ENCODE results near the gene CHD5.

CHD5 gene

GRCh38 chr1:6172549-6172948 is 7.6 kb downstream of the CHD5 start:
- DNase-seq (ENCODE audit: low spot score), result no peak

- DNase-seq (ENCODE audit: low spot score), result peak; percentile 41
Measured at GRCh38 chr1:6171548-6172124, 8.5 kb downstream of the CHD5 start.

DNA sequence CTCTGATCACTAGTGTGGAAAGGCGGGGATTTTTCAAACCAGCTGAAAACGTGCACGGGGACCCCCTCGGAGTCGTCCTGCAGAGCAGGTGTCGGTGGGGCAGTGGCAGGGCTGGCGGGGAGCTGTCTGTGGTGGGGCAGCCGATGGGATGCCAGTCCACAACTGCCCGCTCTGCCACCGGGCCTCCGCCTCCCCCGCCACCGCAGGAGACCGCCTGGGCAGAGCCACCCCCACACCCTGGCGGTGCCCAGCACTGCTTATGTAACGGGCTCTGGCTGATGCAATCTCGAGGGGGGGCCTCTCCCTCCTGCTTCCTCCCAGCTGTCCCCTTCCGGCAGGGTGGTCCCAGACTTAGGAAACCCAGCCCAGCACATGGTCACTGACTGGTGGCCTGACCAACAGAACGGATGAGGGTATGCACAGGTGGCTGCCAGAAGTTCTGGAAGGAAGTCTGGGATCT is 9.3 kb downstream of the CHD5 start:
- peak; percentile 35 for DNase-seq (ENCODE audit: low spot score)

- DNase-seq (ENCODE audit: low spot score), result no peak
Measured at GRCh38 chr1:6170116-6170741, 9.9 kb downstream of the CHD5 start.

DNA sequence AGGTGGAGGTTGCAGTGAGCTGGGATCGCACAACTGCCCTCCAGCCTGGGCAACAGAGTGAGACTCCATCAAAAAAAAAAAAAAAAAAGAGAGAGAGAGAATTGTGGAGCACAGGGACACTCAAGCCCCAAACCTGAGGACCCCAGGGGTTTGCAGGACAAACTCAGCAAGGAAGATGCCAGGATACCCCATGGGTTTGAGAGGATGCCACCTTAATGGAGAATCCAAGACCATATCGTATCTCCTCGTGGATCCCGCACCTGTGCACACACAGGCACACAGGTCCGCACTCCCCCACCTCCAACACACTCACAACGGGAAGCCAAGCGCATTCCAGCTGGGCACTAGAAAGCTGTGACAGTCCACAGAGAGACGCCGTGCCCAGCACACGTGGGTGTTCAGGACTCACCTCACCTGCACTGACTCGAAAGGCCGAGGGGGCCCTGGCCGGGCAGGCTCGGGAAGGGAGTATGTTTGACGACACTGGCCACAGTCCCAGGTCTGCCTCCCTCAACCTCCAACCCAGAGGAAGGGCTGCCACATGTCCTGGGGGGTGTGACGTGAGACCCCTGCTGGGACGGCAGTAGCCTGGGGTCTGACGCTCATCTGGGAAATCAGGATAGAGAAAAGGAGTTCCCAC is 11.1 kb downstream of the CHD5 start:
- no peak for DNase-seq (ENCODE audit: low spot score)

GRCh38 chr1:6167391-6168303 is 12.5 kb downstream of the CHD5 start:
- DNase-seq (ENCODE audit: low spot score), result no peak

DNA sequence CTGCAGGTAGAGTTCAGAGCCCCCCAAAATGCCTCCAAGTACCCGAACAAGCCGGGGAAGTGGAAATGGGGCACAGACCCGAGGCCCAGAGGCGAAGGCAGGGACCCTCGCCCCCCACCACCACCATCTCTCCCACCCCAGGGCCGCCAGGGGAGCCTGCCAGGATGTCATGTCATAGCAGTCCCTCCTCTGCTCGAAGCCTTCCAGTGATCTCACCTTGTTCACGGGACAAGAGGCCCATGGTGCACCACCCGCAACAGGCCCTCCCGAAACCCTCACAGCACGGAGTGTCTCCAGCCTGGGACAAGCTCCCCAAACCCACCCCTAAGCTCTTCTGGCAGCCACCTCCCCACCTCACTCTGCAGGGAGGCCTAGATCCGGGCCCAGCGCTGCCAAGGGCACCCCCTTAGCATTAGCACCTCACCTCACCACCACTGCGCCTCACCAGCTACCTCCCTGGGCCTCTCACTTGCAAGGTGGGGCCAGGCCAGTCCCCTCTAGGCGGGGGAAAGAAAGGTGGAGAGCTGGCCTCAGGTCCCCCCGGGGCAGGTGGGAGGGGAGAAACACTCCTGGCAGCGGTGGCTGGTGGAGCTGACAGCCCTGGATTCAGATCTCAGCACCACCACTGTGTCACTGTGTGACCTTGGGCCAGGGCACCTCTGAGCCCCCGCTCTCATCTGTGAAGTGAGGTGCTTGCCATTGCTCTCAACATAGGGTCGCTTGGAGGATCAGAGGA is 13.3 kb downstream of the CHD5 start:
- DNase-seq (ENCODE audit: low spot score), result no peak

DNA sequence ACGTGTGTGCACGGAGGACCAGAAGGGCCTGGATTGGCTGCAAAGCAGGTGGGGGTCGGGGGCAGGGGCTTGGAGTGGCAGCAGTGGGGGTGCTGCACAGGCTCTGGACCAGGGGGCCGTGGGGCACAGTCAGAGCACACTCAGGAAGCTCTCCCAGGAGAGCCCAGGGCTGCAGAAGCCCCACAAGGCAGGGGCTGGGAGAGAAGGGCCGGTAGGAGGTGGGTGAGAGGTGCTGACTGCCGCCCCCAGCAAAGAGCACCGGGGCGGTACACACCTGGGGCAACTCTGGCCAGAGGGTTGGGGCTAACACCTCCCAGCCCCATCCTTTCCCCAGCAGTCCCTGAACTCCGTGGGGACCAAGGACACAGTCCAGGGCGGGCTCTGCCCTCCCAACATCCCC is 13.9 kb downstream of the CHD5 start:
- DNase-seq (ENCODE audit: low spot score), result no peak

- no peak for DNase-seq (ENCODE audit: low spot score)
Measured at GRCh38 chr1:6165441-6165985, 14.6 kb downstream of the CHD5 start.

- no peak for DNase-seq (ENCODE audit: low spot score)
Measured at GRCh38 chr1:6165027-6165426, 15.1 kb downstream of the CHD5 start.

DNA sequence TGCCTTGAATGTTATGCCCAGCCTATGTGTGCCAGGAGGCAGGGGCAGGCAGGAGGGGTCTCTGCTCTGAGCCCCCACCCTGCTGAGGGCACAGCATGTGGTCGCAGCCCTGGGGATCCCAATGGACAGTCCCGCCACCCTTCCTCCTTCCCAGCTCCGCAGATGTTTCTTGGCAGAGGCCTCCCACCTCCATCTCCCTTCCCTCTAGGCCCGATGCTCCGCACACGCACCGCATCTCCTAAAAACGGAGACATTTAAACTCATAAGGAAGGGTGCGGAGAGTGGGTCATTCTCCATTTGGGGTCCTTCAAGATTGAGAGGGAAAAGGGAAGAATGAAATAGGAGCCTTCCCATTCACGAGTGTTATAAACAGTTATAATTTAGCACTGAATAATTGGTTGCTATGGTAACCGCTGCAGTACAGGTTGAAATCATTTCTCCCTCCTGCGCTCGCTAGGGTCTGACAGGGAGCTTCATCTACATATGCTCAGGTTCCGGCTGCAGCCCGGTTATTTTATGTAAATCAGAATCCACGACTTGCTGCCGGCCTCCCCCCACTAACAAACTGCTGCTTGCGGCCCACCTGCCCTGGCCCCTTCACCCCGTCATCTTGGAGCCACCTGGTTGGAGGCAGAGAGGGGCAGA is 16.0 kb downstream of the CHD5 start:
- no peak for DNase-seq (ENCODE audit: low spot score)

DNA sequence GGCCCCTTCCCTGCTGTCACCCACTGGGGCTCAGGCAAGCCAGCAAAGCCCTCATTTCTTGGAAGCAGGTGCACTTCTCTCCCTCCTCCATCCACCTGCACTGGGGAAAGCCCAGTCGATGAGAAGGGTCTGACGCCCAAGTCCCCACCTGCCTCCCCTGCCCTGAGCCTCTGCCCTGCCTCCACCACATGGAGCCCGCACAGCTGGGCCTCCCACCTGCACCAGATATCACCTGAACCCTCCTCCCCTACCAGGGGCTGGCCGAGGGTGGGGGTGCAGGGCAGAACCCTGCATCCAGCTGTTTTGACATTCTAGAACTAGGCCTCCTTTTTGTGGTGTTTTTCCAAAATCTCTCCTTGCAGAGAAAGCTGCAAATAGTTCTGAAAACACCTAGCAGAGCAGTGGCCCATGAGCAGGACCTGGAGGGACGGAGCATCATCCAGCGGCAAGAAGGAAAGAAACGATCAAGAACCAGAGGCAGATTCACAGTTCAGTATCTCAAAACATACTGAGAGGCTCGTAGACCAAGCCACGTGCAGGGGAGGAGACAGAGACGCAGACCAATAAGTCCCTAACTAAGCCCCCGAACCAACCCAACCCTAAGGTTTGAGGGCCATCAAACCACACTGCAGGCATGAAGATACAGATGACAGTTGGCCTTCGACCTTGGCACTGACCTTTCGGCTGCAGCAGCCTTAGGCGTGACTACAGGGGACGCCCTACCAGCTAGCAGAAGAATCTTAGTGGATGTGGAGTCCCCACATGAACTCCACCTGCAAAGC is 16.7 kb downstream of the CHD5 start:
- DNase-seq (ENCODE audit: low spot score), result no peak

- no peak for DNase-seq (ENCODE audit: low spot score)
Measured at GRCh38 chr1:6162773-6163172, 17.3 kb downstream of the CHD5 start.

DNA sequence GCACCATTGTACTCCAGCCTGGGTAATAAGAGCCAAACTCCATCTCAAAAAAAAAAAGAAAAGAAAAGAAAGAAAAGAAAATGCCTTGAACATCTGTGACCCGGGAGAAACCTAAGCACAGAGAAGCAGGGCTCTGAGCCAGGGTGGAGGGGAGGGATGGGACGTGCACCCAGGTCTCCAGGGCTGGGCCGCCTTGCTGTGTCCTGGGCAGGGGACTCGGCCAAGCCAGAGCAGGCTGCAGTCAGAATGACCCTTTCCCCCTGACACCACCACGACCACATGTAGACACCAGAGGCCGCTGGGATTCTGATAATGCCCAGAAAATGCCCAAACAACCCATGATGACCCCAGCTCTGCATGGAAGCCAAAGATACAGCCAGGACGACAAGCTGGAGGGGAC is 17.8 kb downstream of the CHD5 start:
- DNase-seq (ENCODE audit: low spot score), result no peak

DNA sequence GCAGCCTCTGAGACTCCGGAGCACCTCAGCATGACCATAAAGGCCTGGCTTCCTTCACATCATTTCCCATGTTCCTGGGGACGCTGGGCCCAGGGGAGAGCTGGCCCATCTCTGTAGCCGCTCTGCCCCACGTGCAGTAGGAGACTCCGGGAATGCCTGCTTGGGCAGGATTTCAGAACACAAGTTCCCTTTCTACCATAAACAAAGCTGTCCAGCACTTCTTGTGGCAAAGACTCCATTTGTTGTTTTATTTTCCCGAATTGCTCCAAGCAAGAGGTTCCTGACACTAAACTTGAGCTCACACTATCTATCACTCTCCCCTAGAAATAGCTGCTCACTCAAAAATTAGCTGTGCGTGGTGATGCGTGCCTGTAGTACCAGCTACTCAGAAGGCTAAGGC is 21.9 kb downstream of the CHD5 start:
- DNase-seq (ENCODE audit: low spot score), result no peak

- DNase-seq (ENCODE audit: low spot score), result no peak
Measured at GRCh38 chr1:6157528-6158174, 22.5 kb downstream of the CHD5 start.

- DNase-seq (ENCODE audit: low spot score), result no peak
Measured at GRCh38 chr1:6157132-6157527, 23.0 kb downstream of the CHD5 start.

DNA sequence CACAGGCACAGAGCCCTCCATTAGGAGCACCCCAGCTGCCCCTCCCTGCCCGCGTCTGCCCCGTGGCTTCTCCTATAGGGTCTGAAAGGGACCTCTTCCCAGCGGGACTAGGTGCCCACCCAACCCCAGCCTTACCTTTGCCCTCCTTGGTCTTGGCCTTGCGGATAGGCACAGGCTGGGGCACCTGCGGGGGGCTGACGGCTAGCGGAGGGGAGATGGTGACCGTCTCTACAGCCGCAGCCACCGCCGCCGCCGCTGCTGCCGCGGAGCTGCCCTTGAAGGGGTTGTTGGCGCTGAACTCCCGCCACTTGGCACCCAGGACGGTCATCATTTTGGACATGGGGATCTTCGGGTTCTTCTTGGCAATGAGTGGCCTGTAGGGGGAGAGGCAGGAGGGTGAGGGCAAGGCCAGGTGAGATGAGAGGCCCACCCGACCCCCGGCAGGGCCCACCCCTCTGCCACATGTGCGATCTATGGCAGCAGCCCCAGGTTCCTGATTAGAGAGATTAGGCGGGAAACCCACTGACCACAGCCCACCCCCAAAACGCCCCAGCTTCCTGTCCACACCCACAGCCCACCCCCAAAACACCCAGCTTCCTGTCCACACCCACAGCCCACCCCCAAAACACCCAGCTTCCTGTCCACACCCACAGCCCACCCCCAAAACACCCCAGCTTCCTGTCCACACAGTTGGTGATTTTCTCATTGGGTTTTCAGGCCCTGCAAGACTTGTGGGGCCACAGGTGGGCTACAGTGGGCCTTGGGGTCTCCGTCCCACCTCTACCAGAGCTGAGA is 25.4 kb downstream of the CHD5 start:
- no peak for DNase-seq (ENCODE audit: low spot score)

GRCh38 chr1:6152882-6153281 is 27.2 kb downstream of the CHD5 start:
- no peak for DNase-seq (ENCODE audit: low spot score)
